GM12878 (cell line): Measurements from ENCODE around the gene ADCYAP1R1.

Experiments
- CTCF ChIP-seq, 3 experiments: IDR thresholded peaks in 2 of 3; conservative IDR thresholded peaks in 1 of 3; 2 replicates each; pipeline ENCODE4 v1.5.1; 2011; ENCODE audit warnings: low read depth in 3 of 3, low read length in 3 of 3, mild to moderate bottlenecking in 3 of 3, control low read depth in 2 of 3, moderate library complexity in 2 of 3, inconsistent platforms in 1 of 3, mixed read lengths in 1 of 3; ENCODE audit not compliant: control insufficient read depth in 2 of 3, insufficient read depth in 1 of 3; ENCODE audit errors: extremely low read depth in 1 of 3
- EP300 ChIP-seq, 2 experiments: fragments of 150-350 bp in 1 of 2; IDR thresholded peaks; 2 replicates each; pipeline ENCODE4 v1.6.1; 2011 to 2012; ENCODE audit warnings: low read depth in 2 of 2, low read length in 2 of 2, borderline replicate concordance in 1 of 2, improper control_type of control experiment in 1 of 2, inconsistent platforms in 1 of 2; ENCODE audit not compliant: control insufficient read depth in 1 of 2

DNA sequence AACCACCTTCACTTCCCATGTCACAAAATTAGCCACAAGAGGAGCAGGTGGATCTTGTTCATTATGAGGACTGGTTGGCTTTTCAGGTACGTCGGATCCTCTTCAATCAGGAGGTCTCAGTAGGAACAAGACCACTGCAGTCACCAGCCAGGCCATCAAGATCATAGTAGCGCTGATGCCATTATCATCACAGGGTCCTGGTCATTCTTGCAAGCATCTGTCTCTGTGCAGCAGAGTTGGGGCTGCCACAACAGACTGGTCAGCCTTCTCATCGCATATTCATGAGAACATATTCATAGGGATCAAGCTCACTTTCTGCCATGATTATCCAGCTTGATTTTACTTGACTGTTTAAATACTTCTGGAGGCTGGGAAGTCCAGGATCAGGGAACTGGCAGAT is 67.1 kb downstream of the ADCYAP1R1 start:
- no peak for TF ChIP-seq CTCF (IDR thresholded peaks at IDR 0.05 in 2 of 3, conservative IDR thresholded peaks at IDR 0.05 in 1 of 3; ENCODE audit: control insufficient read depth in 2 of 3, extremely low read depth in 1 of 3, insufficient read depth in 1 of 3, low read depth in 3 of 3, low read length in 3 of 3)
- TF ChIP-seq EP300 (IDR thresholded peaks at IDR 0.05; ENCODE audit: borderline replicate concordance in 1 of 2, control insufficient read depth in 1 of 2, low read depth in 2 of 2, low read length in 2 of 2): no peak
